Activated CD8-positive, alpha-beta memory T cell treated with anti-CD3 and anti-CD28 coated beads for 36 hours (primary cell): ENCODE results near the gene PLAA. TPM values are rescaled to one million over a fixed set of nuclear protein-coding genes. Genes with fewer than 3 reads are reported as not detected.

Experiments used
- CTCF ChIA-PET: fragments of 350-600 bp; sonication (Branson Sonifier 250); formaldehyde crosslinking; loops from one replicate; lab custom pipeline; 2021; ENCODE audit warnings: antibody characterized with exemption; lab: Charles Lee
- POLR2A ChIA-PET: fragments of 350-600 bp; sonication (Branson Sonifier 250); formaldehyde crosslinking; loops from one replicate; lab custom pipeline; 2021; ENCODE audit warnings: antibody characterized with exemption; lab: Charles Lee
- total RNA-seq, 2 experiments: library from RNA; stranded (reverse); gene quantifications; one replicate each; pipeline ENCODE4 v1.2.3, GENCODE V29; 2021

Gene PLAA
- total RNA-seq, 2 experiments from 2014 or later = 39.3 to 41.3 TPM

DNA sequence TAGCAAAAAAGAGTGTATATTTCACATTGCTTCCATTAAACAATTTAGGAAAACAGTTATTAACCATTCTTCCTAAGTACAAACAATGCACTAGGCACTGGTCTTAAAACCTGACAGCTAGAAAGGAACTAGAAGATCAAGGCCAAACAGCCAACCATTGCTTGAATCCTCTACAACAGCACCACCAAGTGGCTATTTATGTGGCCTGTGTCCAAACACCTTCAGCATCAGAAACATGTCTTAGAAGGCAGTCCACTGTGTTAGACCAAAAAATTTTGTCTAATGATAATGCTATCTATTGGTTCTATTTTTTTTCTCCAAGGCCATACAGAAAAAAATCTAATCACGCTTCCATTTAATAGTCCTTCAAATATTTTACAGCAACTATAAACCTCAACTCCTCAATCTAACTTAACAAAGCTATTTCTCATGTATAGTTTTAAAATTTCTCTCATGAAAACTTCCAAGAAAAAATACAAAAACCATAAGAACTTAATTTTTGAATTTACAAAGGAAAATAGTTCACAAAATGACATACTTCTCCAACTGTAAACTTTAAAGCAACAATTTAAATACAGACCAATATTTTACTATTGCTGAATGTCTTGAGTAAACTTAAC is 90.5 kb downstream of the PLAA start:
- POLR2A ChIA-PET = no interaction called here
- CTCF ChIA-PET = no interaction called here

Other genes starting within 250 kb of the PLAA start
- 10 to 100 TPM; 18.3 to 19.3 TPM for gene CAAP1, start 54.4 kb downstream of the PLAA start, total RNA-seq
- gene IFT74, start 9.2 kb upstream of the PLAA start, total RNA-seq = 10 to 100 TPM; 10.1 to 11.4 TPM
- not detected for gene LRRC19, start 58.4 kb upstream of the PLAA start, total RNA-seq
- not detected for gene TEK, start 162.0 kb upstream of the PLAA start, total RNA-seq